ENCODE measurements around the gene HOXC9. TPM values are rescaled to one million over a fixed set of nuclear protein-coding genes. Genes with fewer than 3 reads are reported as not detected.
A peak's percentile ranks its signal among the peaks of the same experiment; 100 is the strongest.

Gene HOXC9
- total RNA-seq, 1 experiment from 2014 or later, result 21.1 TPM

DNA sequence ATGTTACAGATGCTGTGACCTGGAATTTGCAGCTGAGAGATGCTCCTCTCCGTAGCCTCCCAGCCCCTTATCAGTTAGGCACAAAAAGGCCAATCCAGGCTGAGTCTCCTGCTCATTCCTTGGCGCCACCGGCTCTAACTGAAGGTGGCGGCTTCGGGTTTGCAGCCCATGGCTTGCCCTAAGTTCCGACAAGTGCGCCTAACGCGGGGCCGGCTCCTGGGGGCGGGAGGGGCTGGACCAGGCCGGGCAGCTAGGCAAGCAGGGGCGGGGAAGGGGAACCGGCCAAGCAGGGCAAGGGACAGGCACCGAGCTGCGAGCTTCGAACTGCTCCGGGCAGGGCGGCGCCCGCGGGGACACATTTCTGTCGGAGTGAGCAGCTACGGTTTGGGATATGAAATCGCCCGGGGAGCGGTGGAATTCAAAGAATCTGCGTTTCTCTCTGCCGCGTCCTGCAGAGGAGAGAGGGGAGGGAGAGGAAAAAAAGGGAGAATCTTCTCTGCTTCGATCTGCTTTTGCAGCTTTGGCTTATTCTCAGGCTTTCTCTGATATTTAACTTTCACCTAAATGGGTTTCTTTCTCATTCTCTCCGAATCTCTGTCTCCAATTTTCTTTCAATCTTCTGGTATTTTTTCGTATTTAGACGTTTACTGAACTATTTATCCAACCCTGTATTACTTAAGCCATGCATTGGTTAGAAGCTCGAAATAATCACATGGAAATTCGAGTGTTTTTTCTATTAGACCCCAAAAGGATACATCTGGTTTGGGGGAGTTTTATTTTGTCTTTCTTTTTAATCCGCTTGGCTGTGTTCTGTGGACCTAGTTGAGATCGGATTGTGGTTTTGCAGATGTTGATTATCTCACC is 46.9 kb upstream of the HOXC9 start:
- DNase-seq (ENCODE audit: low spot score), result no peak
- H3K27me3 ChIP-seq (replicated peaks; ENCODE audit: insufficient read depth, low read depth, low read length, poor library complexity), result peaks cover 6% of the 10 kb centered on the region
- H3K4me1 ChIP-seq (ENCODE audit: insufficient read depth, low read length, poor library complexity, severe bottlenecking), result peaks cover 3% of the 10 kb centered on the region
- TF ChIP-seq EZH2 (IDR thresholded peaks at IDR 0.05; ENCODE audit: borderline replicate concordance, low read depth, low read length, poor library complexity, severe bottlenecking) (no peak), CTCF (conservative IDR thresholded peaks at IDR 0.05; ENCODE audit: low read depth, low read length) (no peak)
- H3K9me3 ChIP-seq (ENCODE audit: low read depth, low read length, poor library complexity, severe bottlenecking), result no peaks in the 10 kb centered on the region
- H3K4me3 ChIP-seq (ENCODE audit: low read depth, low read length, poor library complexity, severe bottlenecking), result no peak overlapping the region
- H3K27ac ChIP-seq (ENCODE audit: low read depth, low read length, poor library complexity, severe bottlenecking), result no peak overlapping the region
- no peaks in the 10 kb centered on the region for H3K36me3 ChIP-seq (ENCODE audit: insufficient read depth, low read length, poor library complexity, severe bottlenecking)
- intact Hi-C loops (cut with micrococcal nuclease; ENCODE audit: unreplicated experiment), result no loop called here
- no TSS peak for BruUV-seq (replicated peaks)
- ChIA-PET POLR2A (ENCODE audit: low non-redundant PET) (no interaction called here), CTCF (no interaction called here)

DNA sequence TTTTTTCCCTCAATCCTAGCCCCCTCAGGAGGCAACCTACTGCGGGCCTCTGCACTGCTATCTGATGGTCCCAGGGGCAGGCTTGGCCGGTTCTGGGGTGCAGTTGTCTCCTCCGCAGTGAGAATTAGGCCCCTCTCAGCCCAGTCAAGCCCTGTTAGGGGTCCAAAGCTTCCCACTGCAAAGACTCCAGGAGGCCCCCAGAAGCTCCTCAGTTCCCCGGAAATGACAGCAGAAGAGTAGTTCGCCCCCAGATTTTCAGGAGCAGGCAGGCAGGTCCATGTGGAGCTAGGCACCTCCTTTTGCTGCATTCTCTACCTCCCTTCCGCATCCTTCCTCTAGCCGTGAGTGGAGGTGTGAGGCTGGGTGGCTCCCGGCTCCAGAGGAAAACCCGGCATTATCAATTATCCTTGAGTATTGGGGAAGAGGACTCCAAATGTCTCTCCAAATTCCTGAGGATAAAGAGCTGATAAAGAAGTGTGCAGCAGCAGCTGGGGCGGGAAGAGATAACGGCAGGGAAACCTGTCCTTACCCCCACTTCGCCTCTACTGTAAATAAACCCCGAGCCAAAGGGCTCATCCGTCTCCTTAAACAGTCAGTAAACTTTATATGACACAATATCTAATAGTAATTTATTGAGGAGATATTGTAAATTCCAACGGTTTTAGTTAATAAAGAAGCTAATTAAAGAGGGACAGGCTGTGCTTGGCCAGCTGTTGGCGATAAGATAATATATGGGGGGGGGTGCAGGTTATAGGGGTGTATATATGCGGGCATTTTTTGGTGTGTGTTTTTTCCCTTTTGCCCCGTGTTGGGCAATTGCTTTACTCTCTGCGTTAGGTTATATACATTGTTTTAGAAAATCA is 45.9 kb upstream of the HOXC9 start:
- TF ChIP-seq EZH2 (IDR thresholded peaks at IDR 0.05; ENCODE audit: borderline replicate concordance, low read depth, low read length, poor library complexity, severe bottlenecking) (no peak), CTCF (conservative IDR thresholded peaks at IDR 0.05; ENCODE audit: low read depth, low read length) (no peak)
- Histone ChIP-seq H3K27ac (ENCODE audit: low read depth, low read length, poor library complexity, severe bottlenecking) (no peak overlapping the region), H3K4me1 (ENCODE audit: insufficient read depth, low read length, poor library complexity, severe bottlenecking) (peaks cover 3% of the 10 kb centered on the region), H3K36me3 (ENCODE audit: insufficient read depth, low read length, poor library complexity, severe bottlenecking) (no peaks in the 10 kb centered on the region), H3K27me3 (replicated peaks; ENCODE audit: insufficient read depth, low read depth, low read length, poor library complexity) (peaks cover 6% of the 10 kb centered on the region), H3K4me3 (ENCODE audit: low read depth, low read length, poor library complexity, severe bottlenecking) (peak overlapping the region; percentile 62), H3K9me3 (ENCODE audit: low read depth, low read length, poor library complexity, severe bottlenecking) (no peaks in the 10 kb centered on the region)
- CTCF ChIA-PET, result no interaction called here
- DNase-seq (ENCODE audit: low spot score), result no peak
- intact Hi-C loops (cut with micrococcal nuclease; ENCODE audit: unreplicated experiment), result no loop called here
- POLR2A ChIA-PET (ENCODE audit: low non-redundant PET), result interaction anchor here (0.8 kb wide), 1 partner anchor 907 kb away, joined by 5 read pairs; no protein-coding TSS in a partner anchor
- BruUV-seq (replicated peaks), result no TSS peak

GRCh38 chr12:53954694-53955035 is 45.3 kb upstream of the HOXC9 start, which contains the start of gene HOXC12:
HOXC12 (plus strand) TSS chr12:53954903; CDS start chr12:53954930, 27 bp downstream.
- TF ChIP-seq EZH2 (IDR thresholded peaks at IDR 0.05; ENCODE audit: borderline replicate concordance, low read depth, low read length, poor library complexity, severe bottlenecking), result no peak
- TF ChIP-seq CTCF (conservative IDR thresholded peaks at IDR 0.05; ENCODE audit: low read depth, low read length), result no peak
- peak; percentile 73 for DNase-seq (ENCODE audit: low spot score)
- ChIA-PET CTCF (interaction anchor here (0.5 to 0.7 kb wide), 2 partner anchors 51 to 265 kb away, joined by 3 read pairs; no protein-coding TSS in a partner anchor), POLR2A (ENCODE audit: low non-redundant PET) (interaction anchor here (0.7 to 0.8 kb wide), 2 partner anchors 14 to 907 kb away, joined by 5 to 6 read pairs; no protein-coding TSS in a partner anchor)
- peaks cover 3% of the 10 kb centered on the region for H3K4me1 ChIP-seq (ENCODE audit: insufficient read depth, low read length, poor library complexity, severe bottlenecking)
- H3K4me3 ChIP-seq (ENCODE audit: low read depth, low read length, poor library complexity, severe bottlenecking), result peak within 1 kb of the TSS; percentile 62
- intact Hi-C loops (cut with micrococcal nuclease; ENCODE audit: unreplicated experiment), result no loop called here
- peak within 1 kb of the TSS; percentile 62 for H3K27ac ChIP-seq (ENCODE audit: low read depth, low read length, poor library complexity, severe bottlenecking)
- peaks cover 6% of the 10 kb centered on the region for H3K27me3 ChIP-seq (replicated peaks; ENCODE audit: insufficient read depth, low read depth, low read length, poor library complexity)
- no peaks in the 10 kb centered on the region for H3K36me3 ChIP-seq (ENCODE audit: insufficient read depth, low read length, poor library complexity, severe bottlenecking)
- BruUV-seq (replicated peaks), result no TSS peak
- H3K9me3 ChIP-seq (ENCODE audit: low read depth, low read length, poor library complexity, severe bottlenecking), result no peaks in the 10 kb centered on the region
